Endodermal cell (in vitro differentiated cells): Measurements from ENCODE around the gene VPS16. TPM values are rescaled to one million over a fixed set of nuclear protein-coding genes. Genes with fewer than 3 reads are reported as not detected.

Experiments
- DNase-seq: peaks from one replicate; pipeline ENCODE4 v3.0.0-alpha.2; 2017
- H3K27ac ChIP-seq: 2 replicates; pipeline ENCODE4 v1.5.1; 2013; ENCODE audit warnings: mild to moderate bottlenecking, low read depth, low read length, moderate library complexity
- H3K27me3 ChIP-seq: 2 replicates; pipeline ENCODE4 v1.6.1; 2013; ENCODE audit warnings: mild to moderate bottlenecking, low read length, moderate library complexity; ENCODE audit not compliant: insufficient read depth, control insufficient read depth, poor library complexity, severe bottlenecking
- H3K36me3 ChIP-seq: 2 replicates; pipeline ENCODE4 v1.7.0; 2013; ENCODE audit warnings: mild to moderate bottlenecking, low read length, moderate library complexity; ENCODE audit not compliant: control insufficient read depth, insufficient read depth
- H3K4me1 ChIP-seq: one replicate; pipeline ENCODE4 v1.7.0; 2013; ENCODE audit warnings: low read length; ENCODE audit not compliant: control insufficient read depth, insufficient read depth
- H3K4me3 ChIP-seq: 2 replicates; pipeline ENCODE4 v1.5.1; 2013; ENCODE audit warnings: mild to moderate bottlenecking, low read length, moderate library complexity
- H3K9ac ChIP-seq: 2 replicates; pipeline ENCODE4 v1.6.1; 2013; ENCODE audit warnings: mild to moderate bottlenecking, low read length, moderate library complexity; ENCODE audit not compliant: poor library complexity, severe bottlenecking; ENCODE audit errors: extremely low read depth
- H3K9me3 ChIP-seq: 2 replicates; pipeline ENCODE4 v1.6.1; 2013; ENCODE audit warnings: mild to moderate bottlenecking, low read length, moderate library complexity; ENCODE audit not compliant: control insufficient read depth
- H3K27ac Mint-ChIP-seq: 2 replicates; pipeline ENCODE4 v1.8.0; 2020; ENCODE audit warnings: mixed read lengths
- H3K27me3 Mint-ChIP-seq: 2 replicates; pipeline ENCODE4 v1.8.0; 2021; ENCODE audit warnings: mild to moderate bottlenecking, mixed read lengths; ENCODE audit not compliant: insufficient read depth
- H3K36me3 Mint-ChIP-seq: 2 replicates; pipeline ENCODE4 v1.8.0; 2020; ENCODE audit warnings: low read depth, mixed read lengths
- H3K4me1 Mint-ChIP-seq: 2 replicates; pipeline ENCODE4 v1.8.0; 2020; ENCODE audit warnings: mixed read lengths
- H3K4me3 Mint-ChIP-seq: 2 replicates; pipeline ENCODE4 v1.8.0; 2020; ENCODE audit warnings: mild to moderate bottlenecking, moderate library complexity, mixed read lengths
- H3K9me3 Mint-ChIP-seq: 2 replicates; pipeline ENCODE4 v1.8.0; 2020; ENCODE audit warnings: mild to moderate bottlenecking, mixed read lengths
- CTCF ChIP-seq: fragments of 200-600 bp; sonication (generic); conservative IDR thresholded peaks from 2 replicates; pipeline ENCODE4 v1.5.0; 2021; ENCODE audit warnings: antibody characterized with exemption, mild to moderate bottlenecking
- WGBS, 2 experiments: methylation state at CpG; one replicate each; pipeline versions ENCODE4 v1.1.5 to v1.1.7; 2013; ENCODE audit warnings: missing lambda C conversion rate in 2 of 2, mixed read lengths in 1 of 2; ENCODE audit not compliant: insufficient coverage in 1 of 2, insufficient read length in 1 of 2; 5-methylcytosine and 5-hydroxymethylcytosine counted together
- total RNA-seq, 2 donors: library from RNA; stranded (reverse); fragmentation: NEBNext Ultra II Directional in 1 of 2; extraction: Animal tissue kit (Norgen Biotek cat#: 25700) in 1 of 2; gene quantifications; 2 replicates in 1 of 2; 3 replicates in 1 of 2; pipeline ENCODE4 v1.2.1, GENCODE V29; 2021

The VPS16 gene
- total RNA-seq, 2 donors from 2014 or later = 36.8 to 37.5 TPM

- H3K27ac Mint-ChIP-seq = peak within 1 kb of the TSS; percentile 44
Measured at GRCh38 chr20:2814587-2815051, 25.9 kb upstream of the VPS16 start, which contains the start of gene C20orf141. C20orf141 (plus strand) TSS chr20:2814987; CDS start chr20:2815185, 198 bp downstream.

GRCh38 chr20:2815242-2815900 is 25.2 kb upstream of the VPS16 start:
- H3K27me3 Mint-ChIP-seq = peaks cover 57% of the 10 kb centered on the region
- Histone ChIP-seq H3K9me3 (peaks cover 9% of the 10 kb centered on the region), H3K4me3 (no peak overlapping the region), H3K36me3 (no peaks in the 10 kb centered on the region), H3K27ac (no peak overlapping the region), H3K9ac (no peak overlapping the region), H3K27me3 (peaks cover 17% of the 10 kb centered on the region), H3K4me1 (peaks cover 5% of the 10 kb centered on the region)
- H3K27ac Mint-ChIP-seq = peak overlapping the region; percentile 44
- WGBS, 2 experiments = 92% methylated on average over 2 to 8 of the region's 8 CpGs
- peaks cover 17% of the 10 kb centered on the region for H3K4me1 Mint-ChIP-seq
- no peaks in the 10 kb centered on the region for H3K36me3 Mint-ChIP-seq
- no peak overlapping the region for H3K4me3 Mint-ChIP-seq
- peaks cover 23% of the 10 kb centered on the region for H3K9me3 Mint-ChIP-seq
- no peak for TF ChIP-seq CTCF
- peak; percentile 39 for DNase-seq

More at GRCh38 chr20:2814587-2815051, 25.9 kb upstream of the VPS16 start, which contains the start of gene C20orf141:
- Histone ChIP-seq H3K4me1 (peaks cover 5% of the 10 kb centered on the region), H3K4me3 (no peak within 1 kb of the TSS), H3K27me3 (peaks cover 9% of the 10 kb centered on the region), H3K36me3 (no peaks in the 10 kb centered on the region), H3K9me3 (peaks cover 9% of the 10 kb centered on the region), H3K27ac (no peak within 1 kb of the TSS), H3K9ac (no peak within 1 kb of the TSS)
- TF ChIP-seq CTCF = no peak
- Mint-ChIP-seq H3K9me3 (peaks cover 23% of the 10 kb centered on the region), H3K36me3 (no peaks in the 10 kb centered on the region), H3K4me3 (no peak within 1 kb of the TSS), H3K27me3 (peaks cover 52% of the 10 kb centered on the region), H3K4me1 (peaks cover 11% of the 10 kb centered on the region)
- peak; percentile 54 for DNase-seq
- WGBS, 2 experiments = 88 to 90% methylated on average over 2 of the region's 5 CpGs

- H3K27me3 Mint-ChIP-seq = peaks cover 60% of the 10 kb centered on the region
- WGBS, 2 experiments = 77 to 86% methylated on average over 5 to 10 of the region's 10 CpGs
- peaks cover 19% of the 10 kb centered on the region for H3K4me1 Mint-ChIP-seq
- no peak for TF ChIP-seq CTCF
- peaks cover 9% of the 10 kb centered on the region for H3K9me3 ChIP-seq
- H3K4me3 ChIP-seq = no peak within 1 kb of the TSS
- no peaks in the 10 kb centered on the region for H3K36me3 ChIP-seq
- peaks cover 5% of the 10 kb centered on the region for H3K4me1 ChIP-seq
- H3K36me3 Mint-ChIP-seq = no peaks in the 10 kb centered on the region
- peaks cover 24% of the 10 kb centered on the region for H3K27me3 ChIP-seq
- peak; percentile 37 for DNase-seq
- no peak within 1 kb of the TSS for H3K4me3 Mint-ChIP-seq
- H3K9me3 Mint-ChIP-seq = peaks cover 20% of the 10 kb centered on the region
- no peak within 1 kb of the TSS for H3K9ac ChIP-seq
- no peak within 1 kb of the TSS for H3K27ac ChIP-seq
- H3K27ac Mint-ChIP-seq = peak within 1 kb of the TSS; percentile 44
Measured at GRCh38 chr20:2816030-2816582, 24.4 kb upstream of the VPS16 start, which contains the start of gene TMEM239. TMEM239 (plus strand) TSS chr20:2816364; CDS start chr20:2816555, 191 bp downstream.
